Esophagus muscularis mucosa (tissue), 4 donors: ENCODE results near the gene STX1A. TPM values are rescaled to one million over a fixed set of nuclear protein-coding genes. Genes with fewer than 3 reads are reported as not detected.
A peak's percentile ranks its signal among the peaks of the same experiment; 100 is the strongest.
"Not testable (repeated sequence)": the region's sequence is repeated elsewhere in the genome, so short reads cannot be mapped to it uniquely, and the experiment has no call there.

Experiments used
- DNase-seq: peaks from one replicate; pipeline ENCODE4 v3.0.0-alpha.2; 2017; ENCODE audit errors: extremely low spot score
- H3K27ac ChIP-seq, 4 donors: fragments of 200-600 bp; sonication (generic); replicated peaks in 1 of 4; 1 replicate in 3 of 4; 2 replicates in 1 of 4; pipeline ENCODE4 v1.5.1; 2016 to 2019; ENCODE audit warnings: mild to moderate bottlenecking in 1 of 4
- H3K27me3 ChIP-seq, 4 donors: fragments of 200-600 bp; sonication (generic); one replicate each; pipeline versions ENCODE4 v1.5.1 to v1.6.0; 2016 to 2019
- H3K36me3 ChIP-seq, 4 donors: fragments of 200-600 bp; sonication (generic); one replicate each; pipeline ENCODE4 v1.5.1; 2016 to 2019
- H3K4me1 ChIP-seq, 4 donors: fragments of 200-600 bp; sonication (generic); one replicate each; pipeline ENCODE4 v1.5.1; 2016 to 2019
- H3K4me3 ChIP-seq, 4 donors: fragments of 200-600 bp; sonication (generic); 1 replicate in 2 of 4; 2 replicates in 2 of 4; pipeline ENCODE4 v1.5.1; 2016 to 2019; ENCODE audit warnings: mild to moderate bottlenecking in 4 of 4, moderate library complexity in 1 of 4
- H3K9me3 ChIP-seq, 4 donors: fragments of 200-600 bp; sonication (generic); 1 replicate in 3 of 4; 2 replicates in 1 of 4; pipeline ENCODE4 v1.5.1; 2016 to 2019
- EP300 ChIP-seq: sonication (generic); formaldehyde crosslinking; IDR thresholded peaks from one replicate; pipeline ENCODE4 v1.6.1; 2017; ENCODE audit warnings: antibody characterized with exemption
- POLR2A ChIP-seq: fragments of 450-650 bp; IDR thresholded peaks from one replicate; pipeline ENCODE4 v1.6.1; 2017; ENCODE audit warnings: antibody characterized with exemption, moderate library complexity, mild to moderate bottlenecking, low read depth
- POLR2AphosphoS5 ChIP-seq, 2 donors: sonication (generic); formaldehyde crosslinking; IDR thresholded peaks; one replicate each; pipeline ENCODE4 v1.6.1; 2017; ENCODE audit warnings: antibody characterized with exemption in 2 of 2
- WGBS: methylation state at CpG from one replicate; pipeline ENCODE4 v1.1.5; 2018; 5-methylcytosine and 5-hydroxymethylcytosine counted together
- intact Hi-C: fragments of 100-400 bp; cut with DNase I; formaldehyde crosslinking; loops from one replicate; pipeline ENCODE4 v1.15.1; 2023
- total RNA-seq, 4 donors: library from RNA; depleted of rRNA; stranded (reverse); fragments of >200 nt; gene quantifications; one replicate each; pipeline versions ENCODE4 v1.1.0 to v1.2.1, GENCODE V29; 2016
- TF ChIP-seq, protein P1 (sequence below), 3 experiments: fragments of 200-600 bp in 2 of 3; fragments of 450-650 bp in 1 of 3; sonication (generic) in 2 of 3; IDR thresholded peaks; one replicate each; pipeline ENCODE4 v1.5.1; 2017 to 2019; ENCODE audit warnings: antibody characterized with exemption in 3 of 3, mild to moderate bottlenecking in 2 of 3, moderate library complexity in 1 of 3

STX1A gene
- total RNA-seq, 4 donors from 2014 or later: 7.1 to 16.0 (median 9.6) TPM

DNA sequence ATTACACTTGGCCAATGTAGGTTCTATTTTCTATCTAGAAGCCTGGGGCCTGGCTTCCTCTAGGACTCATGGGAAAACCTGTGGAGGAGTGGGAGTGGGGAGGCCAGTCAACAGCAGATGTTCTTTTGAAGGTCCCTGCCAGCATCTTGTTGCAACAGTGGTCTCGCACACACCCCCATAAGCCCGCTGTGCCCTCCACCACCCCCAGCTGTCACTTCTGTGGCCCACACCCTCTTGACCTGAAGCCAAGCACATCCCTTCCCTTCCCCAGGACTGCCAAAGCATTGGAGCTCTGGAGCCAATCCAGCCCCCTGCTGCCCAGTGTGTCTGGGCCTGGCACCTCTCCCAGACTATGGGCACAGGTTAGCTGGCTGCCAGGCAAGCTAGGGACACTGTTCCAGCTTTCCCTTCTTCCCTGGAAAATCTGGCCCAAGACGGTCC is 1.9 kb upstream of the STX1A start:
- WGBS: 80% methylated on average over 2 of the region's 3 CpGs
- peaks cover 29 to 52% (median 44%) of the 10 kb centered on the region in 4 donors for H3K4me1 ChIP-seq
- intact Hi-C loops: loop anchor here (10.0 kb wide), 1 partner anchor 57 kb away; the partner anchor contains the start of gene VPS37D
- H3K27ac ChIP-seq: peak overlapping the region; percentile 28 to 85 (median 52)
- TF ChIP-seq, protein P1, sequence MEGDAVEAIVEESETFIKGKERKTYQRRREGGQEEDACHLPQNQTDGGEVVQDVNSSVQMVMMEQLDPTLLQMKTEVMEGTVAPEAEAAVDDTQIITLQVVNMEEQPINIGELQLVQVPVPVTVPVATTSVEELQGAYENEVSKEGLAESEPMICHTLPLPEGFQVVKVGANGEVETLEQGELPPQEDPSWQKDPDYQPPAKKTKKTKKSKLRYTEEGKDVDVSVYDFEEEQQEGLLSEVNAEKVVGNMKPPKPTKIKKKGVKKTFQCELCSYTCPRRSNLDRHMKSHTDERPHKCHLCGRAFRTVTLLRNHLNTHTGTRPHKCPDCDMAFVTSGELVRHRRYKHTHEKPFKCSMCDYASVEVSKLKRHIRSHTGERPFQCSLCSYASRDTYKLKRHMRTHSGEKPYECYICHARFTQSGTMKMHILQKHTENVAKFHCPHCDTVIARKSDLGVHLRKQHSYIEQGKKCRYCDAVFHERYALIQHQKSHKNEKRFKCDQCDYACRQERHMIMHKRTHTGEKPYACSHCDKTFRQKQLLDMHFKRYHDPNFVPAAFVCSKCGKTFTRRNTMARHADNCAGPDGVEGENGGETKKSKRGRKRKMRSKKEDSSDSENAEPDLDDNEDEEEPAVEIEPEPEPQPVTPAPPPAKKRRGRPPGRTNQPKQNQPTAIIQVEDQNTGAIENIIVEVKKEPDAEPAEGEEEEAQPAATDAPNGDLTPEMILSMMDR (IDR thresholded peaks at IDR 0.05): no peak
- peak in 1 of 2 donors; percentile 20 for TF ChIP-seq POLR2AphosphoS5 (IDR thresholded peaks at IDR 0.05)
- no peak for TF ChIP-seq POLR2A
- TF ChIP-seq EP300: no peak
- H3K36me3 ChIP-seq: no peaks in the 10 kb centered on the region
- H3K27me3 ChIP-seq: peaks cover 0 to 4% (median 0%) of the 10 kb centered on the region in 4 donors
- no peak overlapping the region for H3K4me3 ChIP-seq
- no peaks in the 10 kb centered on the region for H3K9me3 ChIP-seq
- no peak for DNase-seq

DNA sequence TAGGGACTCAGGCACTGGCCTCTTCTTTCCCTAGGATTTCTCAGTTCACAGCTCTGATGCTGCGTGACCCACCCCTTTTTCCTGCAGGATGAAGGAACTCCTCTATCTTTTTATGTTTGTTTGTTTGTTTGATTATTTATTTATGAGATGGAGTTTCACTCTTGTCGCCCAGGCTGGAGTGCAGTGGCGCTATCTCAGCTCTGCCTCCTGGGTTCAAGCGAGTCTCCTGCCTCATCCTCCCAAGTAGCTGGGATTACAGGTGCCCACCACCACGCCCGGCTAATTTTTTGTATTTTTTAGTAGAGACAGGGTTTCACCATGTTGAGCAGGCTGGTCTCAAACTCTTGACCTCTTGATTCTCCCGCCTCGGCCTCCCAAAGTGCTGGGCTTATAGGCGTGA is 974 bp upstream of the STX1A start:
- H3K27ac ChIP-seq: peak overlapping the region in 3 of 4 donors; percentile 55 to 85 (median 61)
- not testable (repeated sequence) for H3K9me3 ChIP-seq, DNase-seq, H3K36me3 ChIP-seq, H3K4me3 ChIP-seq, H3K27me3 ChIP-seq
- 96% methylated on average over 9 of the region's 9 CpGs for WGBS
- intact Hi-C loops: loop anchor here (10.0 kb wide), 1 partner anchor 56 kb away; the partner anchor contains the start of gene VPS37D
- H3K4me1 ChIP-seq: peaks cover 32 to 62% (median 54%) of the 10 kb centered on the region in 4 donors

DNA sequence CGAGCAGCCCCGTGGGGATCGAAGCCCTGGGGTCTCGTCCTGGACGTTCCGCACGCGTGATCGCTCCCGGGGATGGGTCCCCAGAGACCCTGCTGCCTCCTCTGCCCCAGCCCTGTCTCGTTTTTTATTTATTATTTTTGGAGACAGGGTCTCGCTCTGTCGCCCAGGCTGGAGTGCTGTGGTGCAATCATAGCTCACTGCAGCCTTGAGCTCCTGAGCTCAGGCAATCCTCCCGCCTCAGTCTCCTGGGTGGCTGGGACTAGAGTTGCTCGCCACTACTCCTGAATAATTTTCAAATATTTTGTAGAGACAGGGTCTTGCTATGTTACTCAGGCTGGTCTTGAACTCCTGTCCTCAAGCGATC is 319 bp upstream of the STX1A start:
- Histone ChIP-seq H3K4me3 (peak overlapping the region; percentile 76 to 90 (median 87)), H3K9me3 (no peaks in the 10 kb centered on the region), H3K4me1 (peaks cover 32 to 65% (median 58%) of the 10 kb centered on the region in 4 donors), H3K27ac (peak overlapping the region; percentile 55 to 85 (median 66)), H3K27me3 (no peaks in the 10 kb centered on the region), H3K36me3 (no peaks in the 10 kb centered on the region)
- intact Hi-C loops: loop anchor here (5.0 to 10.0 kb wide), 2 partner anchors 37 to 55 kb away; partner anchors contain the start of genes BUD23, DNAJC30 and VPS37D
- TF ChIP-seq POLR2AphosphoS5 (IDR thresholded peaks at IDR 0.05): no peak
- no peak for TF ChIP-seq EP300
- no peak for TF ChIP-seq POLR2A
- TF ChIP-seq, protein P1 (IDR thresholded peaks at IDR 0.05): no peak
- DNase-seq: no peak
- 18% methylated on average over 8 of the region's 16 CpGs for WGBS

DNA sequence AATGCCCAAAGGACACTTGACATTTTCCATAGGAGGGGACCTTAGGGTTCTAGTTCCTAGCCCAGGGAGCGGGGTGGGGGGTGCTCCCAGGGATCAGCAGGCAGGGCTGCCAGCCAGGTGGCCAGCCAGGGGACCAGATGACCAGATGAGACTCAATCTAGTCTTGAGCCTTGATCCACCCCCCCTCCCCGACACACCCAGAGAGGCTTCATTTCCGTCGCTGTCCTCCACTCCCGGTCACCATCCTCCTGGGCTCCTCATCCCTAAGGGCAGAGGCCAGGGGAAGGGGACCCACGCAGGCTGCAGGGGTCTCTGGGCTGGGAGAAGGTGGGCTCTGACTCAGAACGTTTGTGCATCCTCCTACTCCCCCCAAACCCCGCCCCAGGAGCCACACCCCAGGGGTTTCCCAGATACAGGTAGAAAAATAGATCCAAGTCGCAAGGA is 1.0 kb downstream of the STX1A start:
- DNase-seq: no peak
- intact Hi-C loops: loop anchor here (5.0 kb wide), 1 partner anchor 36 kb away; the partner anchor contains the start of genes BUD23 and DNAJC30
- Histone ChIP-seq H3K27me3 (no peaks in the 10 kb centered on the region), H3K9me3 (no peaks in the 10 kb centered on the region), H3K4me3 (peak overlapping the region; percentile 76 to 90 (median 87)), H3K27ac (peak overlapping the region in 3 of 4 donors; percentile 73 to 85 (median 80)), H3K4me1 (peaks cover 32 to 65% (median 58%) of the 10 kb centered on the region in 4 donors), H3K36me3 (no peaks in the 10 kb centered on the region)
- WGBS: 36% methylated on average over 5 of the region's 9 CpGs
- TF ChIP-seq POLR2AphosphoS5 (IDR thresholded peaks at IDR 0.05): no peak

DNA sequence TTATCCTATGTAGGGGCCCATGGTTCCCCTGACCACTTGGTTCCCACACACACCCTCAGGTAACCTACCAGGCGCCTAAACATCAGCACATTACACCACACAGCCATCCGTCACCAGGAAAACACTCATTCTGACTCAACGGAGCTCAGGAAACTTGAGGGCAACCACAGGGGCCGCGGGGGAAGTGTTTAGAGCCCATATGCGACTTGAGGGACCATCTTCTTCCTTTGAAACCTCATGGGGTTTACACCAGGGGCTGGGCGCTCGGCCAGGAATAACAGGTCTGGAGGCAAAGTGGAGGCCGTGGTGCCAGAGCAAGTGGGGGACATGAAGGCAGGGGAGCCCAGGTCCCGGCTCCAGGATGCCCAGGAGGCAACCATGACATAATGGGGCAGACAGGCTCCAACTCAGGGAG is 1.5 kb downstream of the STX1A start:
- no peaks in the 10 kb centered on the region for H3K9me3 ChIP-seq
- TF ChIP-seq POLR2A (no peak), EP300 (no peak), POLR2AphosphoS5 (IDR thresholded peaks at IDR 0.05) (no peak)
- TF ChIP-seq, protein P1 (IDR thresholded peaks at IDR 0.05): no peak
- no peak for DNase-seq
- H3K4me3 ChIP-seq: peak overlapping the region; percentile 76 to 90 (median 87)
- intact Hi-C loops: loop anchor here (5.0 kb wide), 1 partner anchor 36 kb away; the partner anchor contains the start of genes BUD23 and DNAJC30
- peaks cover 0 to 4% (median 0%) of the 10 kb centered on the region in 4 donors for H3K36me3 ChIP-seq
- H3K27me3 ChIP-seq: no peaks in the 10 kb centered on the region
- H3K27ac ChIP-seq: peak overlapping the region; percentile 63 to 85 (median 76)
- peaks cover 32 to 65% (median 58%) of the 10 kb centered on the region in 4 donors for H3K4me1 ChIP-seq
- 37% methylated on average over 10 of the region's 10 CpGs for WGBS
